ENCODE measurements around the gene GRXCR2.

Gene GRXCR2

GRCh38 chr5:145889611-145890010 is 16.8 kb upstream of the GRXCR2 start:
- H4K8ac ChIP-seq (ENCODE audit: low read depth, low read length) = no peak overlapping the region
- H3K79me2 ChIP-seq (ENCODE audit: control insufficient read depth, insufficient read depth, low read length, poor library complexity) = no peaks in the 10 kb centered on the region
- no peaks in the 10 kb centered on the region for H3K36me3 ChIP-seq (ENCODE audit: control insufficient read depth in 1 of 2, insufficient read depth in 2 of 2, low read length in 2 of 2)
- H2BK5ac ChIP-seq (ENCODE audit: low read depth, low read length, poor library complexity) = no peak overlapping the region
- no CpG with 5 or more reads among the region's 2 CpGs for WGBS (ENCODE audit: extremely low coverage, insufficient coverage, insufficient read length)
- no peak overlapping the region for H3K14ac ChIP-seq (ENCODE audit: low read length)
- no peaks in the 10 kb centered on the region for H3K27me3 ChIP-seq (ENCODE audit: insufficient read depth, low read length)
- no peak overlapping the region for H2AFZ ChIP-seq (ENCODE audit: insufficient read depth, low read length, poor library complexity)
- no peak overlapping the region for H4K12ac ChIP-seq (ENCODE audit: low read depth, low read length)
- no peak overlapping the region for H3K4me3 ChIP-seq (ENCODE audit: low read depth, low read length)
- no peak overlapping the region for H3K4me2 ChIP-seq (ENCODE audit: low read length)
- H2AK5ac ChIP-seq (ENCODE audit: low read length) = no peak overlapping the region
- H2BK120ac ChIP-seq (ENCODE audit: insufficient read depth, low read length, poor library complexity) = no peak overlapping the region
- peaks cover 3% of the 10 kb centered on the region for H3K9me3 ChIP-seq (ENCODE audit: insufficient read depth, low read depth, low read length)
- peak in 1 of 2 donors; percentile 51 for DNase-seq
- H3K18ac ChIP-seq (ENCODE audit: low read length) = no peak overlapping the region
- H4K91ac ChIP-seq (ENCODE audit: low read depth, low read length) = no peak overlapping the region
- no peak overlapping the region for H2BK12ac ChIP-seq (ENCODE audit: low read length)
- H3K27ac ChIP-seq (ENCODE audit: low read depth, low read length) = no peak overlapping the region
- H3K23ac ChIP-seq (ENCODE audit: low read length) = no peak overlapping the region
- H3K4ac ChIP-seq (ENCODE audit: low read depth, low read length) = no peak overlapping the region
- H3K9ac ChIP-seq (ENCODE audit: low read length) = no peak overlapping the region
- H3K4me1 ChIP-seq (ENCODE audit: control insufficient read depth in 1 of 2, insufficient read depth in 2 of 2, low read length in 2 of 2) = no peaks in the 10 kb centered on the region
- no peaks in the 10 kb centered on the region for H3K79me1 ChIP-seq (ENCODE audit: low read length)

- no peaks in the 10 kb centered on the region for H3K4me1 ChIP-seq (ENCODE audit: control insufficient read depth in 1 of 2, insufficient read depth in 2 of 2, low read length in 2 of 2)
- no peak overlapping the region for H3K18ac ChIP-seq (ENCODE audit: low read length)
- no peak overlapping the region for H2BK120ac ChIP-seq (ENCODE audit: insufficient read depth, low read length, poor library complexity)
- H2AK5ac ChIP-seq (ENCODE audit: low read length) = no peak overlapping the region
- H2BK12ac ChIP-seq (ENCODE audit: low read length) = no peak overlapping the region
- H4K91ac ChIP-seq (ENCODE audit: low read depth, low read length) = no peak overlapping the region
- H3K4ac ChIP-seq (ENCODE audit: low read depth, low read length) = no peak overlapping the region
- peak; percentile 11 to 54 for DNase-seq
- H3K9me3 ChIP-seq (ENCODE audit: insufficient read depth, low read depth, low read length) = peaks cover 3% of the 10 kb centered on the region
- no peak overlapping the region for H3K23ac ChIP-seq (ENCODE audit: low read length)
- no peak overlapping the region for H4K12ac ChIP-seq (ENCODE audit: low read depth, low read length)
- H3K9ac ChIP-seq (ENCODE audit: low read length) = no peak overlapping the region
- H3K14ac ChIP-seq (ENCODE audit: low read length) = no peak overlapping the region
- H3K27me3 ChIP-seq (ENCODE audit: insufficient read depth, low read length) = no peaks in the 10 kb centered on the region
- no peaks in the 10 kb centered on the region for H3K79me2 ChIP-seq (ENCODE audit: control insufficient read depth, insufficient read depth, low read length, poor library complexity)
- no peak overlapping the region for H2AFZ ChIP-seq (ENCODE audit: insufficient read depth, low read length, poor library complexity)
- H3K4me2 ChIP-seq (ENCODE audit: low read length) = no peak overlapping the region
- no CpG with 5 or more reads among the region's 5 CpGs for WGBS (ENCODE audit: extremely low coverage, insufficient coverage, insufficient read length)
- H3K27ac ChIP-seq (ENCODE audit: low read depth, low read length) = no peak overlapping the region
- H3K36me3 ChIP-seq (ENCODE audit: control insufficient read depth in 1 of 2, insufficient read depth in 2 of 2, low read length in 2 of 2) = no peaks in the 10 kb centered on the region
- H3K79me1 ChIP-seq (ENCODE audit: low read length) = no peaks in the 10 kb centered on the region
- no peak overlapping the region for H3K4me3 ChIP-seq (ENCODE audit: low read depth, low read length)
- H4K8ac ChIP-seq (ENCODE audit: low read depth, low read length) = no peak overlapping the region
- no peak overlapping the region for H2BK5ac ChIP-seq (ENCODE audit: low read depth, low read length, poor library complexity)
Measured at GRCh38 chr5:145887976-145888574, 15.3 kb upstream of the GRXCR2 start.

GRCh38 chr5:145887217-145887616 is 14.4 kb upstream of the GRXCR2 start:
- Histone ChIP-seq H3K79me1 (ENCODE audit: low read length) (no peaks in the 10 kb centered on the region), H3K27me3 (ENCODE audit: insufficient read depth, low read length) (no peaks in the 10 kb centered on the region), H2BK120ac (ENCODE audit: insufficient read depth, low read length, poor library complexity) (no peak overlapping the region), H4K12ac (ENCODE audit: low read depth, low read length) (no peak overlapping the region), H3K23ac (ENCODE audit: low read length) (no peak overlapping the region), H4K91ac (ENCODE audit: low read depth, low read length) (no peak overlapping the region), H3K4ac (ENCODE audit: low read depth, low read length) (no peak overlapping the region), H3K79me2 (ENCODE audit: control insufficient read depth, insufficient read depth, low read length, poor library complexity) (no peaks in the 10 kb centered on the region), H3K36me3 (ENCODE audit: control insufficient read depth in 1 of 2, insufficient read depth in 2 of 2, low read length in 2 of 2) (no peaks in the 10 kb centered on the region), H2BK12ac (ENCODE audit: low read length) (no peak overlapping the region), H3K9me3 (ENCODE audit: insufficient read depth, low read depth, low read length) (peaks cover 3% of the 10 kb centered on the region), H2BK5ac (ENCODE audit: low read depth, low read length, poor library complexity) (no peak overlapping the region), H3K4me2 (ENCODE audit: low read length) (no peak overlapping the region), H2AK5ac (ENCODE audit: low read length) (no peak overlapping the region), H4K8ac (ENCODE audit: low read depth, low read length) (no peak overlapping the region), H3K27ac (ENCODE audit: low read depth, low read length) (no peak overlapping the region), H3K4me3 (ENCODE audit: low read depth, low read length) (no peak overlapping the region), H3K14ac (ENCODE audit: low read length) (no peak overlapping the region), H2AFZ (ENCODE audit: insufficient read depth, low read length, poor library complexity) (no peak overlapping the region), H3K9ac (ENCODE audit: low read length) (no peak overlapping the region), H3K18ac (ENCODE audit: low read length) (no peak overlapping the region), H3K4me1 (ENCODE audit: control insufficient read depth in 1 of 2, insufficient read depth in 2 of 2, low read length in 2 of 2) (no peaks in the 10 kb centered on the region)
- no peak for DNase-seq
- WGBS (ENCODE audit: extremely low coverage, insufficient coverage, insufficient read length) = no CpG with 5 or more reads among the region's 3 CpGs

- no peak overlapping the region for H3K23ac ChIP-seq (ENCODE audit: low read length)
- H2AK5ac ChIP-seq (ENCODE audit: low read length) = no peak overlapping the region
- no peaks in the 10 kb centered on the region for H3K79me1 ChIP-seq (ENCODE audit: low read length)
- H3K14ac ChIP-seq (ENCODE audit: low read length) = no peak overlapping the region
- no peak overlapping the region for H4K91ac ChIP-seq (ENCODE audit: low read depth, low read length)
- no peak overlapping the region for H2AFZ ChIP-seq (ENCODE audit: insufficient read depth, low read length, poor library complexity)
- H3K27ac ChIP-seq (ENCODE audit: low read depth, low read length) = no peak overlapping the region
- H2BK120ac ChIP-seq (ENCODE audit: insufficient read depth, low read length, poor library complexity) = no peak overlapping the region
- H3K36me3 ChIP-seq (ENCODE audit: control insufficient read depth in 1 of 2, insufficient read depth in 2 of 2, low read length in 2 of 2) = no peaks in the 10 kb centered on the region
- H3K4me3 ChIP-seq (ENCODE audit: low read depth, low read length) = no peak overlapping the region
- no peak overlapping the region for H4K8ac ChIP-seq (ENCODE audit: low read depth, low read length)
- no peak overlapping the region for H3K18ac ChIP-seq (ENCODE audit: low read length)
- no peak overlapping the region for H4K12ac ChIP-seq (ENCODE audit: low read depth, low read length)
- H3K4ac ChIP-seq (ENCODE audit: low read depth, low read length) = no peak overlapping the region
- no peak for DNase-seq
- H3K27me3 ChIP-seq (ENCODE audit: insufficient read depth, low read length) = no peaks in the 10 kb centered on the region
- no peak overlapping the region for H2BK12ac ChIP-seq (ENCODE audit: low read length)
- H3K79me2 ChIP-seq (ENCODE audit: control insufficient read depth, insufficient read depth, low read length, poor library complexity) = no peaks in the 10 kb centered on the region
- H3K9me3 ChIP-seq (ENCODE audit: insufficient read depth, low read depth, low read length) = no peaks in the 10 kb centered on the region
- H3K9ac ChIP-seq (ENCODE audit: low read length) = no peak overlapping the region
- no peak overlapping the region for H3K4me2 ChIP-seq (ENCODE audit: low read length)
- H3K4me1 ChIP-seq (ENCODE audit: control insufficient read depth in 1 of 2, insufficient read depth in 2 of 2, low read length in 2 of 2) = no peaks in the 10 kb centered on the region
- no peak overlapping the region for H2BK5ac ChIP-seq (ENCODE audit: low read depth, low read length, poor library complexity)
- no CpG with 5 or more reads among the region's 2 CpGs for WGBS (ENCODE audit: extremely low coverage, insufficient coverage, insufficient read length)
Measured at GRCh38 chr5:145874765-145875164, 2.0 kb upstream of the GRXCR2 start.

Data from trophoblast cell (in vitro differentiated cells and primary cell).